ENCODE results near the gene TMEM30B.

TMEM30B gene

GRCh38 chr14:61260939-61261776 lies 20.0 kb downstream of the TMEM30B start:
- DNase-seq (ENCODE audit: insufficient read length, low spot score): no peak

GRCh38 chr14:61258985-61259384 lies 22.2 kb downstream of the TMEM30B start:
- no peak for TF ChIP-seq TAF1 (IDR thresholded peaks at IDR 0.05; ENCODE audit: low read depth, low read length)
- TF ChIP-seq POU2F2 (IDR thresholded peaks at IDR 0.05; ENCODE audit: low read depth, low read length): no peak
- no peak for FAIRE-seq
- DNase-seq (ENCODE audit: insufficient read length, low spot score): no peak

More at GRCh38 chr14:61260939-61261776, 20.0 kb downstream of the TMEM30B start:
- TF ChIP-seq PAX5 (IDR thresholded peaks at IDR 0.05; ENCODE audit: insufficient read depth, low read length, severe bottlenecking) (no peak), POU2F2 (IDR thresholded peaks at IDR 0.05; ENCODE audit: low read depth, low read length) (no peak), TAF1 (IDR thresholded peaks at IDR 0.05; ENCODE audit: low read depth, low read length) (no peak), POLR2A (IDR thresholded peaks at IDR 0.05; ENCODE audit: low read depth, low read length) (no peak), SPI1 (IDR thresholded peaks at IDR 0.05; ENCODE audit: low read depth, low read length) (no peak), POLR2AphosphoS5 (IDR thresholded peaks at IDR 0.05; ENCODE audit: low read depth, low read length) (no peak)
- no peak for FAIRE-seq

GRCh38 chr14:61257469-61258057 lies 23.6 kb downstream of the TMEM30B start:
- DNase-seq (ENCODE audit: insufficient read length, low spot score): no peak
- no peak for FAIRE-seq
- no peak for TF ChIP-seq PAX5 (IDR thresholded peaks at IDR 0.05; ENCODE audit: insufficient read depth, low read length, severe bottlenecking)
- TF ChIP-seq POU2F2 (IDR thresholded peaks at IDR 0.05; ENCODE audit: low read depth, low read length): no peak
- no peak for TF ChIP-seq POLR2AphosphoS5 (IDR thresholded peaks at IDR 0.05; ENCODE audit: low read depth, low read length)
- TF ChIP-seq TAF1 (IDR thresholded peaks at IDR 0.05; ENCODE audit: low read depth, low read length): no peak
- no peak for TF ChIP-seq SPI1 (IDR thresholded peaks at IDR 0.05; ENCODE audit: low read depth, low read length)
- no peak for TF ChIP-seq POLR2A (IDR thresholded peaks at IDR 0.05; ENCODE audit: low read depth, low read length)

GRCh38 chr14:61256826-61257468 lies 24.2 kb downstream of the TMEM30B start:
- no peak for DNase-seq (ENCODE audit: insufficient read length, low spot score)
- TF ChIP-seq POU2F2 (IDR thresholded peaks at IDR 0.05; ENCODE audit: low read depth, low read length): no peak
- no peak for TF ChIP-seq PAX5 (IDR thresholded peaks at IDR 0.05; ENCODE audit: insufficient read depth, low read length, severe bottlenecking)
- no peak for TF ChIP-seq POLR2AphosphoS5 (IDR thresholded peaks at IDR 0.05; ENCODE audit: low read depth, low read length)
- TF ChIP-seq POLR2A (IDR thresholded peaks at IDR 0.05; ENCODE audit: low read depth, low read length): no peak
- no peak for TF ChIP-seq SPI1 (IDR thresholded peaks at IDR 0.05; ENCODE audit: low read depth, low read length)
- TF ChIP-seq TAF1 (IDR thresholded peaks at IDR 0.05; ENCODE audit: low read depth, low read length): no peak
- FAIRE-seq: no peak

GRCh38 chr14:61255968-61256367 lies 25.2 kb downstream of the TMEM30B start:
- FAIRE-seq (no peak), DNase-seq (ENCODE audit: insufficient read length, low spot score) (no peak)
- TF ChIP-seq POLR2A (IDR thresholded peaks at IDR 0.05; ENCODE audit: low read depth, low read length) (no peak), POU2F2 (IDR thresholded peaks at IDR 0.05; ENCODE audit: low read depth, low read length) (no peak), TAF1 (IDR thresholded peaks at IDR 0.05; ENCODE audit: low read depth, low read length) (no peak), SPI1 (IDR thresholded peaks at IDR 0.05; ENCODE audit: low read depth, low read length) (no peak), PAX5 (IDR thresholded peaks at IDR 0.05; ENCODE audit: insufficient read depth, low read length, severe bottlenecking) (no peak), POLR2AphosphoS5 (IDR thresholded peaks at IDR 0.05; ENCODE audit: low read depth, low read length) (no peak)

- TF ChIP-seq POLR2AphosphoS5 (IDR thresholded peaks at IDR 0.05; ENCODE audit: low read depth, low read length): no peak
- TF ChIP-seq POLR2A (IDR thresholded peaks at IDR 0.05; ENCODE audit: low read depth, low read length): no peak
- TF ChIP-seq PAX5 (IDR thresholded peaks at IDR 0.05; ENCODE audit: insufficient read depth, low read length, severe bottlenecking): no peak
- no peak for TF ChIP-seq TAF1 (IDR thresholded peaks at IDR 0.05; ENCODE audit: low read depth, low read length)
- TF ChIP-seq SPI1 (IDR thresholded peaks at IDR 0.05; ENCODE audit: low read depth, low read length): no peak
- no peak for TF ChIP-seq POU2F2 (IDR thresholded peaks at IDR 0.05; ENCODE audit: low read depth, low read length)
- no peak for DNase-seq (ENCODE audit: insufficient read length, low spot score)
- no peak for FAIRE-seq
These were observed 26.2 kb downstream of the TMEM30B start for GRCh38 chr14:61254808-61255526.

GRCh38 chr14:61253064-61253738 lies 27.9 kb downstream of the TMEM30B start:
- DNase-seq (ENCODE audit: insufficient read length, low spot score) (no peak), FAIRE-seq (no peak)
- TF ChIP-seq TAF1 (IDR thresholded peaks at IDR 0.05; ENCODE audit: low read depth, low read length): no peak
- peak; percentile 71 for TF ChIP-seq SPI1 (IDR thresholded peaks at IDR 0.05; ENCODE audit: low read depth, low read length)

GRCh38 chr14:61252369-61253063 lies 28.6 kb downstream of the TMEM30B start:
- FAIRE-seq (peak; percentile 94), DNase-seq (ENCODE audit: insufficient read length, low spot score) (peak; percentile 41)
- no peak for TF ChIP-seq PAX5 (IDR thresholded peaks at IDR 0.05; ENCODE audit: insufficient read depth, low read length, severe bottlenecking)
- TF ChIP-seq TAF1 (IDR thresholded peaks at IDR 0.05; ENCODE audit: low read depth, low read length): no peak
- no peak for TF ChIP-seq SPI1 (IDR thresholded peaks at IDR 0.05; ENCODE audit: low read depth, low read length)
- TF ChIP-seq POU2F2 (IDR thresholded peaks at IDR 0.05; ENCODE audit: low read depth, low read length): no peak
- no peak for TF ChIP-seq POLR2A (IDR thresholded peaks at IDR 0.05; ENCODE audit: low read depth, low read length)
- no peak for TF ChIP-seq POLR2AphosphoS5 (IDR thresholded peaks at IDR 0.05; ENCODE audit: low read depth, low read length)

All from GM12891 (cell line).